ENCODE measurements around the gene TMEM147.

GRCh38 chr19:35542209-35542608, 3.2 kb upstream of the TMEM147 start:
- no peak for TF ChIP-seq POLR2A (IDR thresholded peaks at IDR 0.05; ENCODE audit: low read length)
- TF ChIP-seq GATA1 (IDR thresholded peaks at IDR 0.05; ENCODE audit: low read depth, low read length) = no peak
